ENCODE results near the gene CLEC2D. TPM values are rescaled to one million over a fixed set of nuclear protein-coding genes. Genes with fewer than 3 reads are reported as not detected.
"Not testable (repeated sequence)": the region's sequence is repeated elsewhere in the genome, so short reads cannot be mapped to it uniquely, and the experiment has no call there.

CLEC2D gene
- polyA plus RNA-seq, 4 donors = 10.9 to 21.3 (median 13.9) TPM

DNA sequence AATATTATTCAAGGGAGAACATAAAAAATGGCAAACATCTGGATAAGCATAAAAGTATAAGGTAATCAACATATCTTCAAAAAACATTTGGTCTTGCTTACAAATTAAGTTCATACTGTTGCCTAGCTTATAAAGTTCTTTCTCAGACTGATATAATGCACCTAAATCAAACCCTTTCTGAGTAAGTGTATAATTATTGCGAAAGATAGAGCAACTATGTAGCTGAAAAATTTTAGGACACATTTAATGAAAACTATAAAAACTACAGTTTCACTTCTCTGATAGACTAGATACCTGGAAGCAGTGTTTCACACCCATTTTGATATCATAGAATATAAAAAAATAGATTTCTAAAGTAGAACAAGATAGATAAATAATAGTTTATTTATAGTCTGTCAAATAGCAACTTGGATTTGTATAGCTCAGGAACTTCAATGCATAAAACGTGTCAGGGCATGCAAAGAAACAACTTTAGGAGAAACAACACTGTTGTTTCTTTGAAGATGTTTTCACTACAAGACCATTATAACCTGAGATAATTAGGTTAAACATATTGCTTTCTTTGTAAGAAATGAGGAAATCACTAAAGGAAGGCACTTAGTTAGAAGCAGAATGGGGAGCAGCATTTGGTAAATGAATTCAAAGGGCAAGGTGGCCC lies 55.8 kb downstream of the CLEC2D start:
- DNase-seq (ENCODE audit: low read depth in 4 of 4, low spot score in 3 of 4) = no peak

DNA sequence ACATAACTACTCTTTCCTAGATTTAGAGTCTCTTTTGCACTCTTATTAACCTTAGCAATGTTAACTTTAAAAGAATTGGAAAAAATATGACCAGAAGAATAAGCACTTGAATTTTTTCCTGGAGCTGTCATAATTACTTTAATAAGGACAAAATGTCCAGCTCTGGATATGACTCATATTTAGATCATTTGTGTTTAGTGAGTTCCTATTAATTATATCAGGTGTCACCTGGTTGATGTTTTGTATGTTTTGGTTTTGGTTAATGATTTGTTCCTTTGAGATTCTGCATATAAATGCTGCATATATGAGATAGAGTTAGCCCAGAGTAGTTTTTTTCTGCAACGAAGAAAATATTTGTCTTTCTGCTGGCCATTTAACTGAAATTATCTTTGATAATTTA lies 58.3 kb downstream of the CLEC2D start:
- DNase-seq (ENCODE audit: low read depth in 4 of 4, low spot score in 3 of 4) = no peak

GRCh38 chr12:9729082-9729481 lies 59.6 kb downstream of the CLEC2D start:
- no peak for DNase-seq (ENCODE audit: low read depth in 4 of 4, low spot score in 3 of 4)

- no peak for DNase-seq (ENCODE audit: low read depth in 4 of 4, low spot score in 3 of 4)
Observed at GRCh38 chr12:9730011-9730410, 60.5 kb downstream of the CLEC2D start.

GRCh38 chr12:9730591-9730990 lies 61.1 kb downstream of the CLEC2D start:
- DNase-seq (ENCODE audit: low read depth in 4 of 4, low spot score in 3 of 4) = no peak

- DNase-seq (ENCODE audit: low read depth in 4 of 4, low spot score in 3 of 4) = no peak
Observed at GRCh38 chr12:9731393-9731792, 61.9 kb downstream of the CLEC2D start.

DNA sequence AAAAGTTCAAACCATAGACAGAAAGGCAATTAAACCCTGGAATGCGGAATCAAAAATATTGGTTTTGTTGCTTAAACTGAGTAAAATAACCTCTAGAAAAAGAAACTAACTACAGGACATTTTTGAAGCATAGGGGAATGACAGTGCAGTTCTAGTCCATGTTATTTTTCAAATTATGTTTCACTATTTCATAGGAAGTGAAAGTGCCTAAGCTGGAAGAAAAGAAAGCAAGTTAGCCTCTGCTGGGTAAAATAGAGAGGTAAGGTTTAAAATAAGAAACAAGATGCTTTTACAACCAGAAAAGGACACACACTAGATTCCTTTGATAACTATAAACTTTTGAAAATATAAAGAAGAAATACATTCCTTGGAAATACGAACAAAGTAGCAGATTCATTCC lies 62.3 kb downstream of the CLEC2D start:
- DNase-seq (ENCODE audit: low read depth in 4 of 4, low spot score in 3 of 4) = no peak

- no peak for DNase-seq (ENCODE audit: low read depth in 4 of 4, low spot score in 3 of 4)
Observed at GRCh38 chr12:9732921-9733461, 63.5 kb downstream of the CLEC2D start, which contains the start of gene CLECL1. TSS of gene CLECL1 (minus strand) at chr12:9733097.

DNA sequence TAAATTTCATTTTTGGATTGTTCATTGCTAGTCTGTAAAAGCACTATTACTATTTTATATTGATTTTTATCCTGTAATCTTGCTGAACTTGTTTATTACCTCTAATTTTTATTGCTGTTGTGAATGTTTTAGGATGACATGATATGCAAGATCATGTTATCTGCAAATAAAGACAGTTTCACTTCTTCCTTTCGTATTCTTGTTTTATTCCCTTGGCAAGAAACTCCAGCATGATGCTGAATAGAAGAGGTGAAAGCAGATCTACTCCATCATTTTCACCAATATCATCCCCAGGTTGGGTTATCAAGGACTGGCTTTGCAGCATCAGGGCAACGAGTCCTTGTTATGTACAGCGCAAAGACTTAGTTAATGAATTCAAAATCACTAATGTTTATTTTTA lies 66.1 kb downstream of the CLEC2D start:
- no peak for DNase-seq (ENCODE audit: low read depth in 4 of 4, low spot score in 3 of 4)

- no peak for DNase-seq (ENCODE audit: low read depth in 4 of 4, low spot score in 3 of 4)
Observed at GRCh38 chr12:9736936-9737705, 67.6 kb downstream of the CLEC2D start.

DNA sequence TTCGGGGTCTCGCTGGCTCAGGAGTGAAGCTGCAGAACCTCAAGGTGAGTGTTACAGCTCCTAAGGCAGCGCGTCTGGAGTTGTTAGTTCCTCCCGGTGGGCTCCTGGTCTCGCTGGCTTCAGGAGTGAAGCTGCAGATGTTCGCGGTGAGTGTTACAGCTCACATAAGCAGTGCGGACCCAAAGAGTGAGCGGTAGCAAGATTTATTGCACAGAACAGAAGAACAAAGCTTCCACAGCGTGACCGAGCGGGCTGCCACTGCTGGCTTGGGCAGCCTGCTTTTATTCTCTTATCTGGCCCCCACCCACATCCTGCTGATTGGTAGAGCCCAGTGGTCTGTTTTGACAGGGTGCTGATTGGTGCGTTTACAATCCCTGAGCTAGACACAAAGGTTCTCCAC lies 69.4 kb downstream of the CLEC2D start:
- not testable (repeated sequence) for DNase-seq (ENCODE audit: low read depth in 4 of 4, low spot score in 3 of 4)

DNA sequence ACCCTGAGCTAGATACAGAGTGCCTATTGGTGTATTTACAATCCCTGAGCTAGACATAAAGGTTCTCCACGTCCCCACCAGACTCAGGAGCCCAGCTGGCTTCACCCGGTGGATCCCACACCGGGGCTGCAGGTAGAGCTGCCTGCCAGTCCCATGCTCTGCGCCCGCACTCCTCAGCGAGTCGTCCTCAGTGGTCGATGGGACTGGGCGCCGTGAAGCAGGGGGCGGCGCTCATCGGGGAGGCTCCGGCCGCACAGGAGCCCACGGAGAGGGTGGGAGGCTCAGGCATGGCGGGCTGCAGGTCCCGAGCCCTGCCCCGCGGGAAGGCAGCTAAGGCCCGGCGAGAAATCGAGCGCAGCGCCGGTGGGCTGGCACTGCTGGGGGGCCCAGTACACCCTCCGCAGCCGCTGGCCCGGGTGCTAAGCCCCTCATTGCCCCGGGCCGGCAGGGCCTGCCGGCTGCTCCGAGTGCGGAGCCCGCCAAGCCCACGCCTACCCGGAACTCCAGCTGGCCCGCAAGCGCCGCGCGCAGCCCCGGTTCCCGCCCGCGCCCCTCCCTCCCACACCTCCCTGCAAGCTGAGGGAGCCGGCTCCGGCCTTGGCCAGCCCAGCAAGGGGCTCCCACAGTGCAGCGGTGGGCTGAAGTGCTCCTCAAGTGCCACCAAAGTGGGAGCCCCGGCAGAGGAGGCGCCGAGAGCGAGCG lies 70.0 kb downstream of the CLEC2D start:
- not testable (repeated sequence) for DNase-seq (ENCODE audit: low read depth in 4 of 4, low spot score in 3 of 4)

DNA sequence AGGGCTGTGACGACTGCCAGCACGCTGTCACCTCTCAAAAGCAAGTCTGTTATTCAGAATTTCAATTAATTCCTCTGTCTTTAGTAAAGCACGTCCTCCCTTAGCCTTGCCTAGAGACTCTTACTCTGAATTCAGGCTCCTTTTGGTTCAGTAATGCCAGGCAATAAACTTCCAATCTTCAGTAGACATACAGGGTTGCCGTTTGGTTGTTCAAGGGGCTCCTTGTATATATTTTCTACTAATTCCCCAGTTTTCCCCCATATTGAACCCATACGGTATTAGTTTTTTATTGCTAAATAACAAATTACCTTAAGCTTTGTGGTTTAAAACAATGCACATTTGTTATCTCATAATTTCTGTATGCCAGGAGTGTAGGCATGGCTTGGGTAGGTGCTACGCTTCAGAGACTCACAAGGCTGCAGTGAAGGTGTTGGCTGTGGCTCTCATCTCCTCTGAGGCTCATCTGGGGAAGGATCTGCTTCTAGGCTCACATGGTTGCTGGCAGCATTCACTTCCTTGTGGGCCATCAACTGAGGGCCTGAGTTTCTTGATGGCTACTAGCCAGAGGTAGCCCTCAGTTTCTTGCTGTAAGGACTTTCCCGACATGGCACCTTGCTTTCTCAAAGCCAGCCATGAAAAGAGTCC lies 70.7 kb downstream of the CLEC2D start:
- no peak for DNase-seq (ENCODE audit: low read depth in 4 of 4, low spot score in 3 of 4)

- no peak for DNase-seq (ENCODE audit: low read depth in 4 of 4, low spot score in 3 of 4)
Observed at GRCh38 chr12:9741726-9742125, 72.2 kb downstream of the CLEC2D start.

- no peak for DNase-seq (ENCODE audit: low read depth in 4 of 4, low spot score in 3 of 4)
Observed at GRCh38 chr12:9742661-9743060, 73.1 kb downstream of the CLEC2D start.

GRCh38 chr12:9745199-9745598 lies 75.7 kb downstream of the CLEC2D start:
- DNase-seq (ENCODE audit: low read depth in 4 of 4, low spot score in 3 of 4) = no peak

Other genes with a start within 250 kb of the CLEC2D start
- 1 to 10 TPM; 5.3 to 6.8 (median 6.0) TPM for gene KLRB1, start 61.8 kb upstream of the CLEC2D start, polyA plus RNA-seq (ENCODE audit: insufficient read length in 4 of 4)
- under 1 TPM in 2 of 4 donors, not detected in 2; 0.09 to 0.32 TPM for gene CLECL1, start 63.4 kb downstream of the CLEC2D start, polyA plus RNA-seq (ENCODE audit: insufficient read length in 4 of 4)
- gene CD69, start 91.2 kb downstream of the CLEC2D start, polyA plus RNA-seq (ENCODE audit: insufficient read length in 4 of 4) = 1 to 10 TPM; 1.2 to 3.0 (median 2.0) TPM
- gene KLRF1, start 157.8 kb downstream of the CLEC2D start, polyA plus RNA-seq (ENCODE audit: insufficient read length in 4 of 4) = 1 to 10 TPM in 1 of 4 donors, under 1 TPM in 3; 0.65 to 1.2 (median 0.82) TPM
- gene CLEC2B, start 199.6 kb downstream of the CLEC2D start, polyA plus RNA-seq (ENCODE audit: insufficient read length in 4 of 4) = 1 to 10 TPM; 1.9 to 4.3 (median 3.3) TPM
- gene KLRF2, start 211.8 kb downstream of the CLEC2D start, polyA plus RNA-seq (ENCODE audit: insufficient read length in 4 of 4) = not detected